ENCODE data around the gene SPATA46.

- no peak for TF ChIP-seq CTCF (IDR thresholded peaks at IDR 0.05)
- no peak for TF ChIP-seq POLR2A (IDR thresholded peaks at IDR 0.05)
- no peak for TF ChIP-seq EP300 (IDR thresholded peaks at IDR 0.05; ENCODE audit: low read depth)
These were observed 12.0 kb upstream of the SPATA46 start for GRCh38 chr1:162388615-162389014.
